ENCODE measurements around the gene RAD51B.

GRCh38 chr14:68396461-68396860 lies 576.9 kb downstream of the RAD51B start:
- TF ChIP-seq, protein P1, sequence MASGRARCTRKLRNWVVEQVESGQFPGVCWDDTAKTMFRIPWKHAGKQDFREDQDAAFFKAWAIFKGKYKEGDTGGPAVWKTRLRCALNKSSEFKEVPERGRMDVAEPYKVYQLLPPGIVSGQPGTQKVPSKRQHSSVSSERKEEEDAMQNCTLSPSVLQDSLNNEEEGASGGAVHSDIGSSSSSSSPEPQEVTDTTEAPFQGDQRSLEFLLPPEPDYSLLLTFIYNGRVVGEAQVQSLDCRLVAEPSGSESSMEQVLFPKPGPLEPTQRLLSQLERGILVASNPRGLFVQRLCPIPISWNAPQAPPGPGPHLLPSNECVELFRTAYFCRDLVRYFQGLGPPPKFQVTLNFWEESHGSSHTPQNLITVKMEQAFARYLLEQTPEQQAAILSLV (CRISPR knock-in tag; IDR thresholded peaks at IDR 0.05; ENCODE audit: borderline replicate concordance): no peak
- no peak for TF ChIP-seq FOXA1 (IDR thresholded peaks at IDR 0.05)
- TF ChIP-seq FOXA1 (CRISPR knock-in tag; IDR thresholded peaks at IDR 0.05): no peak
- TF ChIP-seq POLR2A (IDR thresholded peaks at IDR 0.05; ENCODE audit: insufficient read depth in 1 of 2, low read depth in 2 of 2, low read length in 2 of 2): no peak
- TF ChIP-seq NR3C1 (CRISPR knock-in tag; IDR thresholded peaks at IDR 0.05): no peak
- TF ChIP-seq SP1 (IDR thresholded peaks at IDR 0.05): no peak
- no peak for TF ChIP-seq SP1 (CRISPR knock-in tag; IDR thresholded peaks at IDR 0.05)
- TF ChIP-seq EP300 (IDR thresholded peaks at IDR 0.05; ENCODE audit: low read depth in 2 of 2, low read length in 2 of 2): no peak
- TF ChIP-seq EP300 (CRISPR knock-in tag; IDR thresholded peaks at IDR 0.05; ENCODE audit: borderline replicate concordance): no peak
- TF ChIP-seq, protein P2, sequence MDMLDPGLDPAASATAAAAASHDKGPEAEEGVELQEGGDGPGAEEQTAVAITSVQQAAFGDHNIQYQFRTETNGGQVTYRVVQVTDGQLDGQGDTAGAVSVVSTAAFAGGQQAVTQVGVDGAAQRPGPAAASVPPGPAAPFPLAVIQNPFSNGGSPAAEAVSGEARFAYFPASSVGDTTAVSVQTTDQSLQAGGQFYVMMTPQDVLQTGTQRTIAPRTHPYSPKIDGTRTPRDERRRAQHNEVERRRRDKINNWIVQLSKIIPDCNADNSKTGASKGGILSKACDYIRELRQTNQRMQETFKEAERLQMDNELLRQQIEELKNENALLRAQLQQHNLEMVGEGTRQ (IDR thresholded peaks at IDR 0.05; ENCODE audit: low read depth, low read length): no peak
- TF ChIP-seq, protein P2 (CRISPR knock-in tag; IDR thresholded peaks at IDR 0.05; ENCODE audit: borderline replicate concordance): no peak
- no peak for TF ChIP-seq CTCF (CRISPR knock-in tag; IDR thresholded peaks at IDR 0.05)
- TF ChIP-seq ZNF580 (CRISPR knock-in tag; IDR thresholded peaks at IDR 0.05; ENCODE audit: borderline replicate concordance, low read depth): no peak
- TF ChIP-seq TERF1 (CRISPR knock-in tag; IDR thresholded peaks at IDR 0.05): no peak
- no peak for TF ChIP-seq ZNF574 (CRISPR knock-in tag; IDR thresholded peaks at IDR 0.05)
- TF ChIP-seq POLR2AphosphoS5 (IDR thresholded peaks at IDR 0.05; ENCODE audit: low read depth, low read length): no peak
- TF ChIP-seq HDAC1 (CRISPR knock-in tag; IDR thresholded peaks at IDR 0.05): no peak

All from HepG2 (cell line).